ENCODE data around the gene SPOP. TPM values are rescaled to one million over a fixed set of nuclear protein-coding genes. Genes with fewer than 3 reads are reported as not detected.
"Not testable (repeated sequence)": the region's sequence is repeated elsewhere in the genome, so short reads cannot be mapped to it uniquely, and the experiment has no call there.

SPOP gene
- total RNA-seq: 10 to 100 TPM; 58.1 to 72.6 (median 66.6) TPM

DNA sequence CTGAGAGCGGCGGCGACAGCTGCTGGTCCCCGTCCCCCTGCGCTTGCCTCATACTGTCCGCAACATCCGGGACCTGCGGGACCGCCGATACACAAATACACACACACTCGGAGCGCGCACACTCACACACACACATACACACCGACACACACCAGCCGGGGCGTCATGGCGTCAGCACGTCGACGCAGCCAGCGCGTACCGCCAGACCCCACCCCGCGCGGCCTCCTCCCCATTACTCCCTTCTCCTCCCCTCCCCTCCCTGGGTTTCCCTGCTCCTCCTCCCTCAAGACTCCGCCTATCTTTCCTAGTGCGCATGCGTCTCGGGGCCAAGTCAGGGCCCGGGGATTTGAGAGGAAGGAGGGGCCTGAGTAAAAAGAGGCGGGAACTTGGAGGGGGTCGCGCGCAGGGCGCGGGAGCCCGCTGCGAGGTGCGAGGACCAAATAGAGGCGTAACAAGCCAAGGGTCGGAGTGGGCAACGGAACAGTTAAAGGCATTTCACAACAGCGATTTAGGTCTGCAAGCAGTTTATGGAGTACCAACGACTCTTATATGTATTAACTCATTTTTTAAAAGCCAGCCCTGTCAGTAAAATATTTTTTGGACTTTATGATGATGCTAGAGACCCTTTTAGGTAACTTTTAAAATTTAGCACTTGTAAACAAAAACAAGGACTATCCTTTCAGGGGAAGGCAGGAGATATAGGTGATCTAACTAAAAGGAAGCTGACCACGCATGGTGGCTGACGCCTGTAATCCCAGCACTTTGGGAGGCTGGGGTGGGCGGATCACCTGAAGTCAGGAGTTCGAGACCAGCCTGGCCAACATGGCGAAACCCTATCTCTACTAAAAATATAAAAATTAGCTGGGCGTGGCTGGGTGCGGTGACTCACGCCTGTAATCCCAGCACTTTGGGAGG is at the start of gene SPOP:
TSS of gene SPOP (minus strand) at position 165 of the 915 bp plus-strand sequence. CDS start 55,287 bp downstream, outside the sequence.
- Histone ChIP-seq H3K27ac (peak within 1 kb of the TSS; percentile 96 to 99 (median 99)), H3K4me1 (peaks cover 0 to 44% (median 31%) of the 10 kb centered on the region in 4 donors), H3K36me3 (peaks cover 0 to 8% (median 0%) of the 10 kb centered on the region in 3 donors), H3K9me3 (no peaks in the 10 kb centered on the region), H3K27me3 (no peaks in the 10 kb centered on the region), H3K4me3 (peak within 1 kb of the TSS; percentile 69 to 89 (median 86))
- TF ChIP-seq EP300 (IDR thresholded peaks at IDR 0.05): peak; percentile 75 to 93
- peak; percentile 55 to 60 for TF ChIP-seq POLR2A (IDR thresholded peaks at IDR 0.05)
- peak in 1 of 5 experiments; percentile 10 for TF ChIP-seq CTCF (IDR thresholded peaks at IDR 0.05)
- 15 to 17% methylated on average over 47 to 52 of the region's 53 CpGs for WGBS, 2 donors
- DNase-seq (ENCODE audit: low spot score in 2 of 2): peak; percentile 99

GRCh38 chr17:49727380-49727779 is 49.5 kb upstream of the SPOP start:
- TF ChIP-seq CTCF (IDR thresholded peaks at IDR 0.05) (no peak), EP300 (IDR thresholded peaks at IDR 0.05) (no peak), POLR2A (IDR thresholded peaks at IDR 0.05) (no peak)
- peaks cover 0 to 10% (median 0%) of the 10 kb centered on the region in 3 donors for H3K36me3 ChIP-seq
- H3K27ac ChIP-seq: no peak overlapping the region
- H3K4me1 ChIP-seq: peaks cover 0 to 76% (median 27%) of the 10 kb centered on the region in 4 donors
- no peaks in the 10 kb centered on the region for H3K9me3 ChIP-seq
- DNase-seq (ENCODE audit: low spot score in 2 of 2): no peak
- H3K4me3 ChIP-seq: no peak overlapping the region
- H3K27me3 ChIP-seq: no peaks in the 10 kb centered on the region
- 79 to 87% methylated on average over 4 of the region's 4 CpGs for WGBS, 2 donors

GRCh38 chr17:49725452-49726130 is 47.7 kb upstream of the SPOP start:
- Histone ChIP-seq H3K36me3 (peaks cover 0 to 24% (median 3%) of the 10 kb centered on the region in 3 donors), H3K27ac (no peak overlapping the region), H3K4me3 (no peak overlapping the region), H3K9me3 (no peaks in the 10 kb centered on the region), H3K4me1 (peaks cover 0 to 61% (median 20%) of the 10 kb centered on the region in 4 donors), H3K27me3 (no peaks in the 10 kb centered on the region)
- 91% methylated on average over 7 of the region's 7 CpGs for WGBS, 2 donors
- DNase-seq (ENCODE audit: low spot score in 2 of 2): no peak
- no peak for TF ChIP-seq POLR2A (IDR thresholded peaks at IDR 0.05)
- TF ChIP-seq EP300 (IDR thresholded peaks at IDR 0.05): no peak
- TF ChIP-seq CTCF (IDR thresholded peaks at IDR 0.05): no peak

DNA sequence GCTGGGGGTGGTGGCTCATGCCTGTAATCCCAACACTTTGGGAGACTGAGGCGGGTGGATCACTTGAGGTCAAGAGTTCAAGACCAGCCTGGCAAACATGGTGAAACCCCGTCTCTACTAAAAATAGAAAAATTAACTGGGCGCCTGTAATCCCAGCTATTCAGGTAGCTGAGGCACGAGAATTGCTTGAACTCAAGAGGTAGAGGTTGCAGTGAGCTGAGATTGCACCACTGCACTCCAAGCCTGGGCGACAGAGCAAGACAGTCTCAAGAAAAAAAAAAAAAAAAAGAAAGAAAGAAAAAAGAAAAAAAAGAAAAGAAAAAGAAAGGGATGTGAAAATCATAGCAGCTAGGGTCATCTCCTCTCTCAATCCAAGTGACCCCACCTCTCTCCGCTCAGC is 46.7 kb upstream of the SPOP start:
- 87 to 90% methylated on average over 6 of the region's 6 CpGs for WGBS, 2 donors
- Histone ChIP-seq H3K4me1 (peaks cover 0 to 50% (median 10%) of the 10 kb centered on the region in 4 donors), H3K36me3 (peaks cover 0 to 34% (median 11%) of the 10 kb centered on the region in 3 donors)
- H3K27ac ChIP-seq; H3K27me3 ChIP-seq; H3K9me3 ChIP-seq; H3K4me3 ChIP-seq; DNase-seq (ENCODE audit: low spot score in 2 of 2): not testable (repeated sequence)

- WGBS, 2 donors: 62 to 64% methylated on average over 8 of the region's 8 CpGs
- Histone ChIP-seq H3K27ac (peak overlapping the region in 3 of 4 donors; percentile 45 to 74 (median 63)), H3K27me3 (no peaks in the 10 kb centered on the region), H3K4me1 (peaks cover 0 to 39% (median 6%) of the 10 kb centered on the region in 4 donors), H3K9me3 (no peaks in the 10 kb centered on the region), H3K4me3 (no peak overlapping the region), H3K36me3 (peaks cover 0 to 46% (median 12%) of the 10 kb centered on the region in 3 donors)
- TF ChIP-seq EP300 (IDR thresholded peaks at IDR 0.05) (peak in 1 of 2 donors; percentile 18), POLR2A (IDR thresholded peaks at IDR 0.05) (no peak), CTCF (IDR thresholded peaks at IDR 0.05) (no peak)
- peak in 1 of 2 donors; percentile 24 for DNase-seq (ENCODE audit: low spot score in 2 of 2)
Observed at GRCh38 chr17:49723423-49723822, 45.5 kb upstream of the SPOP start.
